Suprapubic skin (tissue), 4 donors: ENCODE data around the gene KRT81. TPM values are rescaled to one million over a fixed set of nuclear protein-coding genes. Genes with fewer than 3 reads are reported as not detected.

ENCODE experiments used
- DNase-seq, 2 donors: peaks; one replicate each; pipeline ENCODE4 v3.0.0-alpha.2; 2019; ENCODE audit warnings: low spot score in 2 of 2
- H3K27ac ChIP-seq: fragments of 200-600 bp; sonication (generic); one replicate; pipeline ENCODE4 v1.5.1; 2019
- H3K27me3 ChIP-seq: fragments of 200-600 bp; sonication (generic); one replicate; pipeline ENCODE4 v1.5.1; 2019
- H3K36me3 ChIP-seq: fragments of 200-600 bp; sonication (generic); one replicate; pipeline ENCODE4 v1.5.1; 2019
- H3K4me1 ChIP-seq: fragments of 200-600 bp; sonication (generic); one replicate; pipeline ENCODE4 v1.5.1; 2019
- H3K4me3 ChIP-seq: fragments of 200-600 bp; sonication (generic); one replicate; pipeline ENCODE4 v1.5.1; 2019; ENCODE audit warnings: mild to moderate bottlenecking
- H3K9me3 ChIP-seq: fragments of 200-600 bp; sonication (generic); one replicate; pipeline ENCODE4 v1.5.1; 2019
- EP300 ChIP-seq: sonication (generic); formaldehyde crosslinking; IDR thresholded peaks from one replicate; pipeline ENCODE4 v1.6.1; 2017; ENCODE audit warnings: antibody characterized with exemption
- POLR2A ChIP-seq, 2 donors: fragments of 450-650 bp; IDR thresholded peaks; one replicate each; pipeline ENCODE4 v1.6.1; 2017; ENCODE audit warnings: antibody characterized with exemption in 2 of 2, mild to moderate bottlenecking in 2 of 2, moderate library complexity in 2 of 2
- POLR2AphosphoS5 ChIP-seq, 3 donors: sonication (generic); formaldehyde crosslinking; IDR thresholded peaks; one replicate each; pipeline ENCODE4 v1.6.1; 2017; ENCODE audit warnings: antibody characterized with exemption in 3 of 3
- WGBS: methylation state at CpG from one replicate; pipeline ENCODE4 v1.1.5; 2018; 5-methylcytosine and 5-hydroxymethylcytosine counted together
- total RNA-seq, 4 donors: library from RNA; depleted of rRNA; stranded (reverse); fragments of >200 nt; gene quantifications; one replicate each; pipeline ENCODE4 v1.1.0, GENCODE V29; 2016
- TF ChIP-seq, protein P1 (sequence below), 2 donors: fragments of 200-600 bp in 1 of 2; fragments of 450-650 bp in 1 of 2; sonication (generic) in 1 of 2; IDR thresholded peaks; one replicate each; pipeline ENCODE4 v1.5.1; 2016 to 2019; ENCODE audit warnings: antibody characterized with exemption in 2 of 2, mild to moderate bottlenecking in 1 of 2, moderate library complexity in 1 of 2

Gene KRT81
- total RNA-seq, 4 donors from 2014 or later: 0.72 to 346 (median 21.0) TPM

DNA sequence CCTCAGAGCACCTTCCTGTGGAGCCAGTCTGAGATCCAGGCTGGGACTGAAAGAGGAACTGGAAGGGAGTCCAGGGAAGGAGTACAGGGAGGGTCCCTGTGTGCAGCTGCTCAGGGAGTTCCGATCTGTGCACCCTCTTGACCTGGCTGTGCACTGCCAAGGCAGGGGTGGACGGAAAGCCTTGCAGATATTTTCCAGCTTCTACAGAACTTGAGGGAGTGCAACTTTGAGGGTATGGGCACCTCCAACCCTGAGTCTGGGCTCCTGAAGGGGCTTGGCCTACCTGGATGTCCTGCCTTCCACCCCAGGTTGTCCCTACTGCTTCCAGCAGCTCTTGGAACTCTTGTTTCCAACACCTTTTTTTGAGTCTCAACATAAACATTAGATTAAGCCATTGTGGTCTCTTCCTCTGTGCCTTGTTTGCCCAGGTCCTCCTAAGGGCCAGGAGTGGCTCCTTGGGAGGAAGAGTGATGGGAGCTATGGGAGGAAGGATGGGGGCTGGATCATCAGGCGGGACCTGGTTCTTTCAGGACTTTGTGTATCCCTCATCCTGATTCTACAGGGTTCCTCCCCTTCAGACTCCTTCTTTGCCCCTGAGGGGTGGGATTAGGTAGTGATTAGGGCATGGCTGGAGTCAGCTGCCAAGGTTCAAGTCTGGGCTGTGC is 54.8 kb downstream of the KRT81 start:
- no peak overlapping the region for H3K27ac ChIP-seq
- no peak overlapping the region for H3K4me3 ChIP-seq

More for the DNA sequence above, 54.8 kb downstream of the KRT81 start:
- H3K27me3 ChIP-seq: peaks cover 28% of the 10 kb centered on the region
- 97% methylated on average over 3 of the region's 3 CpGs for WGBS
- H3K4me1 ChIP-seq: peaks cover 25% of the 10 kb centered on the region
- H3K36me3 ChIP-seq: no peaks in the 10 kb centered on the region
- DNase-seq: peak in 1 of 2 donors; percentile 32
- TF ChIP-seq POLR2AphosphoS5 (IDR thresholded peaks at IDR 0.05) (no peak), POLR2A (IDR thresholded peaks at IDR 0.05) (no peak), EP300 (no peak)
- TF ChIP-seq, protein P1, sequence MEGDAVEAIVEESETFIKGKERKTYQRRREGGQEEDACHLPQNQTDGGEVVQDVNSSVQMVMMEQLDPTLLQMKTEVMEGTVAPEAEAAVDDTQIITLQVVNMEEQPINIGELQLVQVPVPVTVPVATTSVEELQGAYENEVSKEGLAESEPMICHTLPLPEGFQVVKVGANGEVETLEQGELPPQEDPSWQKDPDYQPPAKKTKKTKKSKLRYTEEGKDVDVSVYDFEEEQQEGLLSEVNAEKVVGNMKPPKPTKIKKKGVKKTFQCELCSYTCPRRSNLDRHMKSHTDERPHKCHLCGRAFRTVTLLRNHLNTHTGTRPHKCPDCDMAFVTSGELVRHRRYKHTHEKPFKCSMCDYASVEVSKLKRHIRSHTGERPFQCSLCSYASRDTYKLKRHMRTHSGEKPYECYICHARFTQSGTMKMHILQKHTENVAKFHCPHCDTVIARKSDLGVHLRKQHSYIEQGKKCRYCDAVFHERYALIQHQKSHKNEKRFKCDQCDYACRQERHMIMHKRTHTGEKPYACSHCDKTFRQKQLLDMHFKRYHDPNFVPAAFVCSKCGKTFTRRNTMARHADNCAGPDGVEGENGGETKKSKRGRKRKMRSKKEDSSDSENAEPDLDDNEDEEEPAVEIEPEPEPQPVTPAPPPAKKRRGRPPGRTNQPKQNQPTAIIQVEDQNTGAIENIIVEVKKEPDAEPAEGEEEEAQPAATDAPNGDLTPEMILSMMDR (IDR thresholded peaks at IDR 0.05): no peak
- H3K9me3 ChIP-seq: no peaks in the 10 kb centered on the region

Other genes starting within 250 kb of the KRT81 start
- 100 to 1,000 TPM; 141 to 775 (median 422) TPM for gene NR4A1, start 240.1 kb downstream of the KRT81 start, total RNA-seq
- 10 to 100 TPM; 39.5 to 76.1 (median 56.5) TPM for gene ATG101, start 221.6 kb downstream of the KRT81 start, total RNA-seq
- under 1 TPM in 2 of 4 donors, not detected in 2; 0.51 to 0.57 TPM for gene SMIM41, start 211.8 kb downstream of the KRT81 start, total RNA-seq
- 100 to 1,000 TPM in 3 of 4 donors, 10 to 100 TPM in 1; 78.6 to 293 (median 185) TPM for gene KRT80, start 99.5 kb downstream of the KRT81 start, total RNA-seq
- gene KRT7, start 58.3 kb downstream of the KRT81 start, total RNA-seq: 100 to 1,000 TPM in 3 of 4 donors, 10 to 100 TPM in 1; 95.8 to 176 (median 123) TPM
- 100 to 1,000 TPM in 1 of 4 donors, 10 to 100 TPM in 2, 1 to 10 TPM in 1; 1.0 to 289 (median 37.0) TPM for gene KRT86, start 16.9 kb downstream of the KRT81 start, total RNA-seq
- 10 to 100 TPM in 3 of 4 donors, not detected in 1; 10.3 to 97.1 (median 33.9) TPM for gene KRT83, start 29.9 kb upstream of the KRT81 start, total RNA-seq
- 100 to 1,000 TPM in 2 of 4 donors, 10 to 100 TPM in 1, 1 to 10 TPM in 1; 4.2 to 766 (median 96.1) TPM for gene KRT85, start 75.9 kb upstream of the KRT81 start, total RNA-seq
- 1 to 10 TPM in 1 of 4 donors, under 1 TPM in 2, not detected in 1; 0.49 to 2.1 (median 0.65) TPM for gene KRT84, start 94.1 kb upstream of the KRT81 start, total RNA-seq
- gene KRT82, start 114.8 kb upstream of the KRT81 start, total RNA-seq: 10 to 100 TPM in 1 of 4 donors, 1 to 10 TPM in 3; 1.3 to 40.7 (median 7.6) TPM
- gene KRT75, start 142.8 kb upstream of the KRT81 start, total RNA-seq: 10 to 100 TPM in 3 of 4 donors, 1 to 10 TPM in 1; 3.3 to 67.9 (median 21.2) TPM
- gene KRT6B, start 160.6 kb upstream of the KRT81 start, total RNA-seq: 100 to 1,000 TPM in 3 of 4 donors, 10 to 100 TPM in 1; 44.8 to 765 (median 249) TPM
- 10 to 100 TPM in 2 of 4 donors, 1 to 10 TPM in 1, not detected in 1; 7.8 to 23.7 (median 14.8) TPM for gene KRT6C, start 182.3 kb upstream of the KRT81 start, total RNA-seq
- 1,000 to 10,000 TPM in 1 of 4 donors, 100 to 1,000 TPM in 2, 10 to 100 TPM in 1; 57.7 to 1,258 (median 594) TPM for gene KRT6A, start 201.7 kb upstream of the KRT81 start, total RNA-seq
- 1,000 to 10,000 TPM; 3,026 to 9,625 (median 8,067) TPM for gene KRT5, start 228.9 kb upstream of the KRT81 start, total RNA-seq